Coronary artery (tissue), 2 donors: ENCODE data around the gene HPSE2.

ENCODE experiments used
- DNase-seq: peaks from one replicate; pipeline ENCODE4 v3.0.0-alpha.2; 2017; ENCODE audit warnings: low spot score
- H3K27ac ChIP-seq, 2 donors: fragments of 200-600 bp; sonication (generic); one replicate each; pipeline ENCODE4 v1.5.1; 2016 to 2019
- H3K4me3 ChIP-seq: fragments of 200-600 bp; sonication (generic); 2 replicates; pipeline ENCODE4 v1.5.1; 2016; ENCODE audit warnings: mild to moderate bottlenecking, moderate library complexity
- TF ChIP-seq, protein P1 (sequence below): fragments of 200-600 bp; sonication (generic); IDR thresholded peaks from one replicate; pipeline ENCODE4 v1.5.1; 2019; ENCODE audit warnings: antibody characterized with exemption

HPSE2 gene

DNA sequence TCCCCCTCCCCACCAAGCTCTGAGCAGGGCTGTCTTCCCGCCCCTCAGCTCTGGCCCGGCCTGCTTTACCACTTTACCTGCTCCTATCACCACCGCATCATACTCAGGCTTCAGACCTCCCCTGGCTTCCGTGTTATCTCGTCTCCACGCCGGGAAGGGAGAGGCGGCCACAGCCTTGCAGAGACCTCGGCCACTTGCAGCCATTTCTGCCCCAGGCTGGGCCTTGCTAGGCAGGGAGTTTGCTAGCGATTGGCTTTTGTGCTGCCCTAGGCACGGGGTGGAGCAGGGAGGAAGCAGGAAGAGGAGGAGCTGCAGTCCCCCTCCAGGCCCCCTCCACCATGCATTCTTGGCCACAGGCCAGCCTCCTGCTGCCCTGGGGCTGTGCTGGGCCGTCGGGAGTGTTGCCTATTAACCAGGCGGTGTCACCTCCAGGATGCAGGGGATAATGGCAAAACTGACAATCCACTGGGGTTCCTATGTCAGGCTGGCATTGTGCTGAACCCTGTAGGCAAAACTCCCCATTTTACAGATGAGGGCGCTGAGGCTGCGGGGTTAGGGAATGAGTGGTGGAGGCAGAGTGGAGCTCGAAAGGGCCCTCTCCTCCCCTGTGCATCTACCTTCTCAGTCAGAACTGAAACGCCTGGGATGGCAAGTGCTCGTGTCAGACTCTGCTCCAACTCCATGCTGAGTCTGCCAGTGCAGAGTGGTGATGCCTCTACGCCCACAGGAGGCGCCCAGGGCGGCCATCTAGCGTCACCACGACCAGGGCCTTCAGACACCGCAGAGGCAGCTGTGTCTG, 820.5 kb downstream of the HPSE2 start, which contains the start of gene PYROXD2:
TSS of gene PYROXD2 (minus strand) at position 251 of the 799 bp plus-strand sequence. CDS start at position 204, 47 bp downstream.
- Histone ChIP-seq H3K27ac (peak within 1 kb of the TSS; percentile 60 to 87), H3K4me3 (peak within 1 kb of the TSS; percentile 83)
- TF ChIP-seq, protein P1, sequence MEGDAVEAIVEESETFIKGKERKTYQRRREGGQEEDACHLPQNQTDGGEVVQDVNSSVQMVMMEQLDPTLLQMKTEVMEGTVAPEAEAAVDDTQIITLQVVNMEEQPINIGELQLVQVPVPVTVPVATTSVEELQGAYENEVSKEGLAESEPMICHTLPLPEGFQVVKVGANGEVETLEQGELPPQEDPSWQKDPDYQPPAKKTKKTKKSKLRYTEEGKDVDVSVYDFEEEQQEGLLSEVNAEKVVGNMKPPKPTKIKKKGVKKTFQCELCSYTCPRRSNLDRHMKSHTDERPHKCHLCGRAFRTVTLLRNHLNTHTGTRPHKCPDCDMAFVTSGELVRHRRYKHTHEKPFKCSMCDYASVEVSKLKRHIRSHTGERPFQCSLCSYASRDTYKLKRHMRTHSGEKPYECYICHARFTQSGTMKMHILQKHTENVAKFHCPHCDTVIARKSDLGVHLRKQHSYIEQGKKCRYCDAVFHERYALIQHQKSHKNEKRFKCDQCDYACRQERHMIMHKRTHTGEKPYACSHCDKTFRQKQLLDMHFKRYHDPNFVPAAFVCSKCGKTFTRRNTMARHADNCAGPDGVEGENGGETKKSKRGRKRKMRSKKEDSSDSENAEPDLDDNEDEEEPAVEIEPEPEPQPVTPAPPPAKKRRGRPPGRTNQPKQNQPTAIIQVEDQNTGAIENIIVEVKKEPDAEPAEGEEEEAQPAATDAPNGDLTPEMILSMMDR: no peak
- peak; percentile 93 for DNase-seq

DNA sequence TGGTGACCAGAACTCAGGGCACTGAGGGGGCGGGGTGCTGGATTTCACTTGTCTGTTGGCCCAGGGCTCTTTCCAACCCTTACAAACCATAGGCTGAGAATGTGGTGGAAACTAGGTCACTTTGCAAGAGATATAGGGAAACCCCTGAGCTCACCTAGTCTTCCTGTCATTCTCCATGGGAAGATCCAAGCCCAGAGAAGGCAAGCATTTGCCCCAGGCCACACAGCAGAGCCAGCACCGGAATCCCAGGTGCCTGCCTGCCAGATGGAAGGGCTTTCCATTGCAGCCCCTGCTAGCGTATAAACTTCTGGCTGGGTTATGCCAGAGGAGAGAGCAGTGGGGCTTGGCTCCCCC, 821.1 kb downstream of the HPSE2 start:
- TF ChIP-seq, protein P1: no peak
- peak overlapping the region; percentile 60 to 87 for H3K27ac ChIP-seq
- no peak for DNase-seq
- H3K4me3 ChIP-seq: peak overlapping the region; percentile 83

DNA sequence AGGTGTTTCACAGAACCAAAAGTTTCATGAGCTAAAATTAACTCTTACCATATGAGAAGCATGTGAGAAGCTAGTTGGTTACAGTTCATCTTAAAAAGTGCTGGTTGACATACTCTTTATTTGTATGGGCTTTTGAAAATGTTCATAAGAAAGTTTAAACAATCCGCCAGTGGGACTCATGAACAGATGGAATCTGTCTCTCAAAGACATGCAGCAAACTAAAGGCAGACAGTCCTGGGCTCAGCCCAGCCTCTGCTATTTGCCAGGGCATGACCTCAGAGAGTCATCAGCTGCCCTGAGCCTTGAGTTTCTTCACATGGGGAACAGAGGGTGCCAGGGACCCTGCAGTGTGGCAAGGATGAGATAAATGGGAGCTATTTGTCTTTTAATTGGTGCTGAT, 823.9 kb downstream of the HPSE2 start:
- DNase-seq: no peak
- TF ChIP-seq, protein P1: no peak

DNA sequence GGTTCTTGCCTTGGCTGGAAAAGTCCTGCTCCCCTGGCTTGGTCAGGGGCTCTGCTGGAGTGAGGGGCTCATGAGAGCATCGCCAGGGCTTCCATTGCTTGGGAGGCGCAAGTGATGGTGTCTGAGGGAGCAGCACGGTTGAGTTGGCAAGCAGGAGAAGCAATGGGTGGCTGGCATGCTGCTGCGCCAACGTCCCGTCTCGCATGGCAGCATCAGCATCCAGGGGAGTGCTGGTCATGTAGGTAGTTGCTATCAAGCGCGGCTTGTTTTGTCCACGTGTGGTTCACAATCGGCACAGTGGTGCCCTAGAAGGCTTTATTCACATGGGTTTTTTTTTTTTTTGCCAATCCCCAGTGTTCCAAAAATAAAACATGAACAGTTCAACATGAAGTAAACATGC, 824.5 kb downstream of the HPSE2 start:
- TF ChIP-seq, protein P1: no peak
- DNase-seq: no peak
- Histone ChIP-seq H3K4me3 (no peak overlapping the region), H3K27ac (no peak overlapping the region)

More for the DNA sequence above, 823.9 kb downstream of the HPSE2 start:
- no peak overlapping the region for H3K4me3 ChIP-seq
- no peak overlapping the region for H3K27ac ChIP-seq

DNA sequence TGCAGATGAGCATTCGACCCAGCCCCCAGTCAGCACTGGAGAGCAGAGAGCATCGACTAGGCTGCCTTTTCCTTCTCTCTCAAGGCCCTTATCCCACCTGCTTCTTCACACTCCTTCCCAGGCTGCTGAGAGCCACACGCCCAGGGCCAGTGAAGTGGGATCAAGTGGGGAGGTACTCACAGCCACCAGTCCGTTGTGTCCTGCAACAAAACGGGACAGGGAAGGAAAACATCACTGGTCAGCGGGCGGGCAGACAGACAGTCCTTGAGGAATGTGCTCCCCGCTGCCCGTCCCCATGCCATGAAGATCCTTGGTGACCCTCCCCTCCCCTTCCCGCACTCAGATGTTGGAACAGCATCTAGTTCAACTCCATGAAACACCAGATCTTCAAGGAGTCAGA, 824.9 kb downstream of the HPSE2 start:
- H3K27ac ChIP-seq: no peak overlapping the region

DNA sequence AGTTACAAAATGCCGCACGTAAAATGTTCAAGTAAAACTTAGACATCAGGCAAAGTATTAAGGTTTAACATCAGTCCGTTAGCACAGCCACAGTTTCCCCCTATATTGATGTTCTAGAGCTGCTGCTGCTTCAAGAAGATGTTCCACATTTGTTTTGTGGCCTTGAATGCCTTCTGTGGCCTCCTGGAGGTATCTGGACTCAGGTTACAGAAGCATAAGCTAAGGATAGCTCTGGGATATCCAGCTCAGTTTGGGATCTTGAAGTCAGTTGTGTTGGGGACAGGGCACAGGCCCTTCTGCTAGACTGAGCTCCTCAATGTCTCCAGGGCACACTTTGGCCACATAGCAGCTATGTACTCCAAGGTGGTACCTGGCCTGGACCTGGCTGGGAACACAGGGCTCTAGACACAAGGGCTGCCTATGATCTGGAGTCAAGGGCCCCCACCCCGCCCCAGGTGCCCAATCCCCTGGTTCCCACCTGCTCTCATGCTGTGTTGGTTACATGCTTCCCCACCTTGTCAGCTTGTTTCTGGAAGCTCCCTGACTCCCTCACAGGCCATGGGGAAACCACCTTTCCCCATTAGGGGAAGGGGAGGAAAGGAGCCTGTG, 825.4 kb downstream of the HPSE2 start:
- DNase-seq: no peak
- Histone ChIP-seq H3K27ac (no peak overlapping the region), H3K4me3 (no peak overlapping the region)
- TF ChIP-seq, protein P1: no peak

More for the DNA sequence above, 824.9 kb downstream of the HPSE2 start:
- TF ChIP-seq, protein P1: no peak
- DNase-seq: no peak
- H3K4me3 ChIP-seq: no peak overlapping the region

DNA sequence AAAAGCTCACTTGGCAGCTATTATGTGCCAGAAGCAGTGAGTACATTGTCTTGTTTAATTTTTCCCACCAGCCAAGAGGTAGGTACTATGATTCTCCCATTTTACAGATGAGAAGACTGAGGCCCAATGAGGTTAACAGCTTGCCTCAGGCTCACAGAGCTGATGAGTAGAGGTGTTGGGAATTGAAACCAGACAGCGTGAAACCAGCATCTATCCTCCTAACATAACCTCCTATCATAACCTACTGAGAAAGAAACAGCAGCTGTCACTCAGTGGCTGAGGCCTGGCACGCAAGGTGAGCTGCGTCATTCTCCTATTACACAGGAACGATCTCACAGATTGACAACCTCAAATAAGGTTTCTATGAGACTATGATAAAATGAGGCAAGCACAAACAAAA, 826.9 kb downstream of the HPSE2 start:
- H3K4me3 ChIP-seq: no peak overlapping the region
- TF ChIP-seq, protein P1: no peak
- no peak for DNase-seq
- no peak overlapping the region for H3K27ac ChIP-seq
